Astrocyte (in vitro differentiated cells and primary cell): ENCODE data around the gene MEGF8. TPM values are rescaled to one million over a fixed set of nuclear protein-coding genes. Genes with fewer than 3 reads are reported as not detected.
A peak's percentile ranks its signal among the peaks of the same experiment; 100 is the strongest.

Source experiments
- DNase-seq: peaks from one replicate; pipeline ENCODE4 v3.0.0-alpha.2; 2010; ENCODE audit warnings: low read depth
- FAIRE-seq: peaks from 2 replicates; lab custom pipeline; 2011; peaks lifted over from hg19 to GRCh38; lab: Jason Lieb, UNC
- H2AFZ ChIP-seq: 2 replicates; pipeline ENCODE4 v1.6.0; 2012; ENCODE audit warnings: low read depth, low read length, inconsistent platforms
- H3K27ac ChIP-seq: 2 replicates; pipeline ENCODE4 v1.5.1; 2011; ENCODE audit warnings: low read depth, low read length, inconsistent platforms
- H3K27me3 ChIP-seq: 2 replicates; pipeline ENCODE4 v1.6.0; 2011; ENCODE audit warnings: low read length, inconsistent platforms; ENCODE audit not compliant: insufficient read depth
- H3K36me3 ChIP-seq: 2 replicates; pipeline ENCODE4 v1.5.1; 2011; ENCODE audit warnings: low read length, inconsistent platforms; ENCODE audit not compliant: insufficient read depth
- H3K4me1 ChIP-seq: 2 replicates; pipeline ENCODE4 v1.5.1; 2011; ENCODE audit warnings: low read length, inconsistent platforms; ENCODE audit not compliant: insufficient read depth
- H3K4me2 ChIP-seq: 2 replicates; pipeline ENCODE4 v1.6.0; 2012; ENCODE audit warnings: low read length, inconsistent platforms
- H3K4me3 ChIP-seq: 2 replicates; pipeline ENCODE4 v1.5.1; 2011; ENCODE audit warnings: low read depth, mild to moderate bottlenecking, low read length, inconsistent platforms; ENCODE audit not compliant: insufficient read depth
- H3K79me2 ChIP-seq: 2 replicates; pipeline ENCODE4 v1.6.0; 2012; ENCODE audit warnings: mild to moderate bottlenecking, low read length, inconsistent platforms; ENCODE audit not compliant: insufficient read depth
- H3K9ac ChIP-seq: 2 replicates; pipeline ENCODE4 v1.6.0; 2012; ENCODE audit warnings: mild to moderate bottlenecking, low read length, inconsistent platforms
- H3K9me3 ChIP-seq: 2 replicates; pipeline ENCODE4 v1.5.1; 2012; ENCODE audit warnings: low read depth, mild to moderate bottlenecking, low read length, inconsistent platforms; ENCODE audit not compliant: insufficient read depth
- H4K20me1 ChIP-seq: 2 replicates; pipeline ENCODE4 v1.6.0; 2012; ENCODE audit warnings: low read length, inconsistent platforms; ENCODE audit not compliant: insufficient read depth
- H3K27ac Mint-ChIP-seq: one replicate; pipeline ENCODE4 v1.8.0; 2021; ENCODE audit warnings: mild to moderate bottlenecking, mixed read lengths; ENCODE audit not compliant: unreplicated experiment
- H3K27me3 Mint-ChIP-seq: one replicate; pipeline ENCODE4 v1.8.0; 2021; ENCODE audit warnings: low read depth, mixed read lengths; ENCODE audit not compliant: unreplicated experiment
- H3K36me3 Mint-ChIP-seq: one replicate; pipeline ENCODE4 v1.8.0; 2021; ENCODE audit warnings: low read depth, mixed read lengths; ENCODE audit not compliant: unreplicated experiment
- H3K4me1 Mint-ChIP-seq: one replicate; pipeline ENCODE4 v1.8.0; 2021; ENCODE audit warnings: low read depth, mixed read lengths; ENCODE audit not compliant: unreplicated experiment
- H3K4me3 Mint-ChIP-seq: one replicate; pipeline ENCODE4 v1.8.0; 2021; ENCODE audit warnings: mild to moderate bottlenecking, moderate library complexity, mixed read lengths; ENCODE audit not compliant: unreplicated experiment
- H3K9me3 Mint-ChIP-seq: one replicate; pipeline ENCODE4 v1.8.0; 2021; ENCODE audit warnings: mild to moderate bottlenecking, mixed read lengths; ENCODE audit not compliant: unreplicated experiment
- EZH2 ChIP-seq: IDR thresholded peaks from 2 replicates; pipeline ENCODE4 v1.6.1; 2012; ENCODE audit warnings: mild to moderate bottlenecking, low read length, inconsistent platforms; ENCODE audit not compliant: insufficient read depth
- total RNA-seq: library from RNA; stranded (reverse); gene quantifications from 2 replicates; pipeline ENCODE4 v1.2.1, GENCODE V29; 2021
- TF ChIP-seq, protein P1 (sequence below): IDR thresholded peaks from 2 replicates; pipeline ENCODE4 v1.5.1; 2011; ENCODE audit warnings: low read depth, mild to moderate bottlenecking, inconsistent platforms, low read length, moderate library complexity; ENCODE audit not compliant: insufficient read depth

Gene MEGF8
- total RNA-seq, 1 donor from 2014 or later = 42.0 TPM

DNA sequence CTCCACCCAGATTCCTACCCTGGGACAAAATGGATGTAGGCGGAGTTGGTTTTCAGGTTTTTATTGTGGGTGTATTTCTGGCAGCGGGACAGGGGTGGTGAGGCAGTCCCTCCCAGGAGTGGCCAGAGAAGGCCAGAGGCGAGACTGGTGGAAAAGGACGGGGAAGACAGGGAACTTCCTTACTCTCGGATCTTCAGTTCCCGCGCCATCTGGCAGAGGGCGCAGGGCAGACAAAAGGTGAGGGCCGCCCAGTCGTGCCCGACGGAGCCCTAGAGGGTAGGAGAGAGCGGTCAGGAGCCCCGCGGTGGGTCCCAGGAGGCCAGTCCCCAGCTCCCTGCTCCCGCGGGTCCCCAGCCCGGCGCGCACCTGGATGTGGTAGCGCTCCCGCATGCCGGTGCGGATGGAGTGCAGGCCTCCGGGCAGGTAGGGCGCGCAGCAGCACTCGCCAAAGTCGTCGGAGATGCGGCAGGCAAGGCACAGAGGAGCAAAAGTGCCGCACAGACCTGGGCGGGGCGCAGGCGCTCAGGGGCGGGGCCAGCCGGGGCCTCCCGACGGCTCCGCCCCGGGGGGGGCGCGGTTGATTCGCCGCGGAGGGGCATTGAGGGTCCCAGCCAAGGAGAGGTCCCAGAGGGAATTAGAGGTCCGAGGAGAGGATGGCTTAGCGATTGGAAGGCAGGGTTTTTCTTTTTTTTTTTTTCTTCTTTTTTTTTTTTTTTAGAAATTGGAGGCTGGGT lies 61.7 kb downstream of the MEGF8 start:
- H3K4me1 Mint-ChIP-seq = no peaks in the 10 kb centered on the region
- DNase-seq = peak; percentile 24
- H3K4me1 ChIP-seq = no peaks in the 10 kb centered on the region
- H3K36me3 ChIP-seq = no peaks in the 10 kb centered on the region
- H3K27me3 Mint-ChIP-seq = peaks cover 32% of the 10 kb centered on the region
- peaks cover 12% of the 10 kb centered on the region for H3K27me3 ChIP-seq
- H3K9ac ChIP-seq = peak overlapping the region; percentile 41
- peak overlapping the region; percentile 47 for H3K4me3 ChIP-seq
- H3K4me3 Mint-ChIP-seq = peak overlapping the region; percentile 71
- FAIRE-seq = no peak
- peak overlapping the region; percentile 82 for H2AFZ ChIP-seq
- TF ChIP-seq EZH2 = no peak
- TF ChIP-seq, protein P1, sequence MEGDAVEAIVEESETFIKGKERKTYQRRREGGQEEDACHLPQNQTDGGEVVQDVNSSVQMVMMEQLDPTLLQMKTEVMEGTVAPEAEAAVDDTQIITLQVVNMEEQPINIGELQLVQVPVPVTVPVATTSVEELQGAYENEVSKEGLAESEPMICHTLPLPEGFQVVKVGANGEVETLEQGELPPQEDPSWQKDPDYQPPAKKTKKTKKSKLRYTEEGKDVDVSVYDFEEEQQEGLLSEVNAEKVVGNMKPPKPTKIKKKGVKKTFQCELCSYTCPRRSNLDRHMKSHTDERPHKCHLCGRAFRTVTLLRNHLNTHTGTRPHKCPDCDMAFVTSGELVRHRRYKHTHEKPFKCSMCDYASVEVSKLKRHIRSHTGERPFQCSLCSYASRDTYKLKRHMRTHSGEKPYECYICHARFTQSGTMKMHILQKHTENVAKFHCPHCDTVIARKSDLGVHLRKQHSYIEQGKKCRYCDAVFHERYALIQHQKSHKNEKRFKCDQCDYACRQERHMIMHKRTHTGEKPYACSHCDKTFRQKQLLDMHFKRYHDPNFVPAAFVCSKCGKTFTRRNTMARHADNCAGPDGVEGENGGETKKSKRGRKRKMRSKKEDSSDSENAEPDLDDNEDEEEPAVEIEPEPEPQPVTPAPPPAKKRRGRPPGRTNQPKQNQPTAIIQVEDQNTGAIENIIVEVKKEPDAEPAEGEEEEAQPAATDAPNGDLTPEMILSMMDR = no peak
- no peaks in the 10 kb centered on the region for H3K36me3 Mint-ChIP-seq
- H3K27ac Mint-ChIP-seq = peak overlapping the region; percentile 62
- H3K9me3 Mint-ChIP-seq = peaks cover 2% of the 10 kb centered on the region
- H4K20me1 ChIP-seq = no peaks in the 10 kb centered on the region
- no peaks in the 10 kb centered on the region for H3K9me3 ChIP-seq
- no peak overlapping the region for H3K27ac ChIP-seq
- no peaks in the 10 kb centered on the region for H3K79me2 ChIP-seq
- peak overlapping the region; percentile 84 for H3K4me2 ChIP-seq

DNA sequence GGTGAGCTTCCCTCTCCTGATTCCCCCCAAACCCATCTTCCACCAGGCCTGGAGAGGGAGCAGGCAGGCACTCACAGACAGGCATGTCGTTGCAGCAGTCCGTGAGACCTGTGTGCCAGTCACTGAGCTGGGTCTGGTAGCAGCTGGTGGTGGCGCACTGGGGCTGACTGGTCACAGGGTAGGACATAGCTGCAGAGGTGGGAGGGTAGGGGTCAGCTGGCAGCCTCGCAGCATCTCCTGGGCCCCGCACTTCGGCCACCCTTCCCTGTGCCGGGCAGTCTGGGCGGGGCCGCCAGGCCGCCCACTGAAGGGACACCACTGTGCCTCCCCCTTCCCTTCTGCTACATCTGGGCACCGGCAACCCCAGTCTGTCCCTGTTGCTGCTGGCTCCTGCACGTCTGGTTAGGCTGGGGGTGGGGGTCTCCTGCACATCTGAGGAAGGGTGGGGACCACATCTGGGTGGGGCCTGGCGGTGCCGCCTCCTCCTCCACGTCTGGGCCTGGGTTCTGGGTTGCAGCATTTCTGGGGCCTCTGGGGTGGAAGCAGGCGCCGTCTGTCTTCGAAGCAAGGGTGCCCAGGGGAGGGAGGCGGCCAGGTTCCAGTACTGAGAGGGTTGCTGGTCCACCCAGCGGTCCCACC lies 63.5 kb downstream of the MEGF8 start:
- no peaks in the 10 kb centered on the region for H4K20me1 ChIP-seq
- peaks cover 12% of the 10 kb centered on the region for H3K27me3 ChIP-seq
- H3K4me1 ChIP-seq = no peaks in the 10 kb centered on the region
- H3K9me3 Mint-ChIP-seq = peaks cover 2% of the 10 kb centered on the region
- peaks cover 23% of the 10 kb centered on the region for H3K27me3 Mint-ChIP-seq
- H3K4me2 ChIP-seq = no peak overlapping the region
- no peak overlapping the region for H2AFZ ChIP-seq
- no peak overlapping the region for H3K9ac ChIP-seq
- FAIRE-seq = no peak
- no peak overlapping the region for H3K27ac ChIP-seq
- no peak overlapping the region for H3K4me3 Mint-ChIP-seq
- no peaks in the 10 kb centered on the region for H3K36me3 Mint-ChIP-seq
- no peaks in the 10 kb centered on the region for H3K4me1 Mint-ChIP-seq
- H3K36me3 ChIP-seq = no peaks in the 10 kb centered on the region
- no peak for TF ChIP-seq EZH2
- TF ChIP-seq, protein P1 = no peak
- no peak overlapping the region for H3K27ac Mint-ChIP-seq
- DNase-seq = no peak
- no peak overlapping the region for H3K4me3 ChIP-seq
- H3K79me2 ChIP-seq = no peaks in the 10 kb centered on the region
- no peaks in the 10 kb centered on the region for H3K9me3 ChIP-seq

DNA sequence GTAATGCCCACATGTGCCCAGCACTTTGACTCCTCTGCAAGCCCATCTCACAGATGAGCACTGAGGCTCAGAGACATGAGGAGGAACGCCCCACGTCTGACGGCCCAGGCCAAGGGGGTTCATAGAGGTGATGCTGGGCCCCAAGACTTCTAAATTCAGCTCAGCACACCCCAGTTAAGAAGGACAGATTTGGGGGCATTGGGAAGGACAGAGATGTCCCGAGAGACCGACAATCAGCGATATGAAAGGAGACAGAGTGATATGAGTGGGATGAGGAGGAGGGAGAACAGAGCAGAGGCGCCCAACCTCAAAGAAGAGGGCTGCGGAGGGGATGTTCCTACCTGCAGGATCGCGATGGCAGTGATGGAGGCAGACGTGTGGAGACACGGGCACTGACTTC lies 64.5 kb downstream of the MEGF8 start, which contains the start of gene CNFN:
TSS of gene CNFN (minus strand) at position 399 of the 400 bp plus-strand sequence. CDS start 1,260 bp downstream, outside the sequence.
- TF ChIP-seq EZH2 = no peak
- H3K36me3 ChIP-seq = no peaks in the 10 kb centered on the region
- Mint-ChIP-seq H3K4me3 (no peak within 1 kb of the TSS), H3K9me3 (peaks cover 2% of the 10 kb centered on the region), H3K4me1 (no peaks in the 10 kb centered on the region), H3K27me3 (peaks cover 23% of the 10 kb centered on the region), H3K36me3 (no peaks in the 10 kb centered on the region), H3K27ac (no peak within 1 kb of the TSS)
- H3K4me2 ChIP-seq = no peak within 1 kb of the TSS
- H3K79me2 ChIP-seq = no peaks in the 10 kb centered on the region
- FAIRE-seq (no peak), DNase-seq (no peak)
- no peak within 1 kb of the TSS for H3K9ac ChIP-seq
- no peaks in the 10 kb centered on the region for H3K9me3 ChIP-seq
- no peak within 1 kb of the TSS for H2AFZ ChIP-seq
- H4K20me1 ChIP-seq = no peaks in the 10 kb centered on the region
- H3K4me1 ChIP-seq = no peaks in the 10 kb centered on the region
- H3K27me3 ChIP-seq = peaks cover 12% of the 10 kb centered on the region
- no peak within 1 kb of the TSS for H3K4me3 ChIP-seq
- no peak within 1 kb of the TSS for H3K27ac ChIP-seq
